ENCODE measurements around the gene ZNF407.

GRCh38 chr18:75070625-75071483 is 473.2 kb downstream of the ZNF407 start:
- no peak for TF ChIP-seq PATZ1 (CRISPR knock-in tag; IDR thresholded peaks at IDR 0.05; ENCODE audit: borderline replicate concordance)
- TF ChIP-seq TCF4 (CRISPR knock-in tag; IDR thresholded peaks at IDR 0.05; ENCODE audit: borderline replicate concordance): no peak
- TF ChIP-seq ZNF70 (CRISPR knock-in tag; IDR thresholded peaks at IDR 0.05): no peak
- no peak for TF ChIP-seq PPARA (CRISPR knock-in tag; IDR thresholded peaks at IDR 0.05; ENCODE audit: borderline replicate concordance)
- no peak for TF ChIP-seq ZFP3 (CRISPR knock-in tag; IDR thresholded peaks at IDR 0.05)
- no peak for TF ChIP-seq CREB5 (CRISPR knock-in tag; IDR thresholded peaks at IDR 0.05; ENCODE audit: low read depth)
- TF ChIP-seq ARNTL (CRISPR knock-in tag; IDR thresholded peaks at IDR 0.05; ENCODE audit: borderline replicate concordance, low read depth): no peak
- no peak for TF ChIP-seq CSRNP3 (CRISPR knock-in tag; IDR thresholded peaks at IDR 0.05)
- no peak for TF ChIP-seq ZNF8 (CRISPR knock-in tag; IDR thresholded peaks at IDR 0.05)
- no peak for TF ChIP-seq ESRRG (CRISPR knock-in tag; IDR thresholded peaks at IDR 0.05)
- TF ChIP-seq GLIS3 (CRISPR knock-in tag; IDR thresholded peaks at IDR 0.05): no peak
- no peak for TF ChIP-seq RARB (CRISPR knock-in tag; IDR thresholded peaks at IDR 0.05)
- TF ChIP-seq ZFP30 (CRISPR knock-in tag; IDR thresholded peaks at IDR 0.05): no peak
